Measurements from ENCODE around the gene ATP6V0C.
"Not testable (repeated sequence)": the region's sequence is repeated elsewhere in the genome, so short reads cannot be mapped to it uniquely, and the experiment has no call there.

The ATP6V0C gene

GRCh38 chr16:2528161-2529060 is 14.7 kb downstream of the ATP6V0C start:
- no peak for DNase-seq (ENCODE audit: low read depth in 2 of 2)

- DNase-seq (ENCODE audit: low read depth in 2 of 2): no peak
These were observed 15.5 kb downstream of the ATP6V0C start for GRCh38 chr16:2529061-2529931.

GRCh38 chr16:2529961-2530628 is 16.3 kb downstream of the ATP6V0C start:
- DNase-seq (ENCODE audit: low read depth in 2 of 2): no peak

GRCh38 chr16:2530629-2531318 is 17.0 kb downstream of the ATP6V0C start:
- DNase-seq (ENCODE audit: low read depth in 2 of 2): no peak

- DNase-seq (ENCODE audit: low read depth in 2 of 2): no peak
These were observed 17.6 kb downstream of the ATP6V0C start, which contains the start of gene CEMP1 for GRCh38 chr16:2531371-2531695. TSS of gene CEMP1 (minus strand) at chr16:2531408. CDS start at chr16:2531073, 335 bp downstream.

- DNase-seq (ENCODE audit: low read depth in 2 of 2): peak; percentile 88 to 89
These were observed 18.1 kb downstream of the ATP6V0C start for GRCh38 chr16:2531696-2532493.

- DNase-seq (ENCODE audit: low read depth in 2 of 2): no peak
These were observed 18.9 kb downstream of the ATP6V0C start for GRCh38 chr16:2532494-2533141.

GRCh38 chr16:2533142-2533755 is 19.5 kb downstream of the ATP6V0C start:
- DNase-seq (ENCODE audit: low read depth in 2 of 2): not testable (repeated sequence)

- no peak for DNase-seq (ENCODE audit: low read depth in 2 of 2)
These were observed 20.2 kb downstream of the ATP6V0C start for GRCh38 chr16:2533912-2534311.

- not testable (repeated sequence) for DNase-seq (ENCODE audit: low read depth in 2 of 2)
These were observed 20.6 kb downstream of the ATP6V0C start for GRCh38 chr16:2534335-2534734.

GRCh38 chr16:2535625-2536013 is 21.9 kb downstream of the ATP6V0C start:
- peak in 1 of 2 experiments; percentile 13 for DNase-seq (ENCODE audit: low read depth in 2 of 2)

- peak; percentile 81 to 86 for DNase-seq (ENCODE audit: low read depth in 2 of 2)
These were observed 24.0 kb downstream of the ATP6V0C start, which contains the start of gene PDPK1 for GRCh38 chr16:2537451-2538379. TSS of gene PDPK1 (plus strand) at chr16:2538021. CDS start at chr16:2538113, 92 bp downstream.

- not testable (repeated sequence) for DNase-seq (ENCODE audit: low read depth in 2 of 2)
These were observed 25.6 kb downstream of the ATP6V0C start for GRCh38 chr16:2539192-2539844.

- DNase-seq (ENCODE audit: low read depth in 2 of 2): not testable (repeated sequence)
These were observed 26.2 kb downstream of the ATP6V0C start for GRCh38 chr16:2539845-2540458.

- not testable (repeated sequence) for DNase-seq (ENCODE audit: low read depth in 2 of 2)
These were observed 27.2 kb downstream of the ATP6V0C start for GRCh38 chr16:2540912-2541311.

- DNase-seq (ENCODE audit: low read depth in 2 of 2): not testable (repeated sequence)
These were observed 27.7 kb downstream of the ATP6V0C start for GRCh38 chr16:2541409-2541808.

GRCh38 chr16:2543771-2544170 is 30.0 kb downstream of the ATP6V0C start:
- not testable (repeated sequence) for DNase-seq (ENCODE audit: low read depth in 2 of 2)

Measured in fibroblast of skin of left biceps (primary cell).